Activated CD4-positive, alpha-beta memory T cell treated with anti-CD3 and anti-CD28 coated beads for 36 hours (primary cell): ENCODE measurements around the gene PTPRT. TPM values are rescaled to one million over a fixed set of nuclear protein-coding genes. Genes with fewer than 3 reads are reported as not detected.

ENCODE experiments used
- CTCF ChIA-PET: fragments of 350-600 bp; sonication (Branson Sonifier 250); formaldehyde crosslinking; loops from one replicate; lab custom pipeline; 2021; ENCODE audit warnings: antibody characterized with exemption, inconsistent platforms; lab: Charles Lee
- POLR2A ChIA-PET: fragments of 350-600 bp; sonication (Branson Sonifier 250); formaldehyde crosslinking; loops from one replicate; lab custom pipeline; 2021; ENCODE audit warnings: antibody characterized with exemption; lab: Charles Lee
- DNase-seq: peaks from one replicate; pipeline ENCODE4 v3.0.0-alpha.2; 2020
- H3K27ac Mint-ChIP-seq: one replicate; pipeline ENCODE4 v1.8.0; 2021; ENCODE audit warnings: mixed read lengths
- H3K27me3 Mint-ChIP-seq: one replicate; pipeline ENCODE4 v1.8.0; 2021; ENCODE audit warnings: mixed read lengths
- H3K36me3 Mint-ChIP-seq: one replicate; pipeline ENCODE4 v1.8.0; 2021; ENCODE audit warnings: mixed read lengths
- H3K4me1 Mint-ChIP-seq: one replicate; pipeline ENCODE4 v1.8.0; 2021; ENCODE audit warnings: low read depth, mixed read lengths
- H3K4me3 Mint-ChIP-seq: one replicate; pipeline ENCODE4 v1.8.0; 2021; ENCODE audit warnings: mild to moderate bottlenecking, mixed read lengths
- H3K9me3 Mint-ChIP-seq: one replicate; pipeline ENCODE4 v1.8.0; 2021; ENCODE audit warnings: mixed read lengths
- intact Hi-C: fragments of 100-400 bp; cut with micrococcal nuclease; formaldehyde crosslinking; loops from one replicate; pipeline ENCODE4 v1.15.1; 2023
- total RNA-seq, 2 experiments: library from RNA; stranded (reverse); gene quantifications; one replicate each; pipeline ENCODE4 v1.2.3, GENCODE V29; 2021

The PTPRT gene
- total RNA-seq, 2 experiments from 2014 or later: not detected

DNA sequence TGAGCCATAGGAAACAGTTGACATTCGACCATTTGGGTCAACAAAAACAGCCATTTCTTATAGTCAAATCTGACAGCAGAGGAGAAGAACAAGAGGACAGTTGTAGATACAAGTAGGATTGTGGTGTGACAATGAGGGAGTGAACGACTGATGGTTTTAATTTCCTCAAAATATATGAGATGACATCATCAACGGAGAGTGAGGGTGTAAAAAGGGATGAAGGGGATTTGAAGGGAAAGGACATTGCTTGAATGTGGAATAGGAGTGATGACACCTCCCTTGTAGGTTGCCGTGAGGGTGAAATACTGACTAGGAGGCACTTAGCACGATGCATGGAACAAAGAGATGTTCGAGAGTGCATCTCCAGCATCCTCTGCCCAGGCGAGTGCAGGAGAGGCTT, 1071.7 kb downstream of the PTPRT start:
- Mint-ChIP-seq H3K36me3 (no peaks in the 10 kb centered on the region), H3K27ac (no peak overlapping the region), H3K9me3 (no peaks in the 10 kb centered on the region), H3K27me3 (no peaks in the 10 kb centered on the region), H3K4me1 (no peaks in the 10 kb centered on the region), H3K4me3 (no peak overlapping the region)
- CTCF ChIA-PET: no interaction called here
- DNase-seq: no peak
- POLR2A ChIA-PET: no interaction called here
- intact Hi-C loops: no loop called here

- intact Hi-C loops: no loop called here
- H3K27me3 Mint-ChIP-seq: no peaks in the 10 kb centered on the region
- H3K27ac Mint-ChIP-seq: no peak overlapping the region
- no peaks in the 10 kb centered on the region for H3K4me1 Mint-ChIP-seq
- DNase-seq: no peak
- H3K36me3 Mint-ChIP-seq: no peaks in the 10 kb centered on the region
- no peaks in the 10 kb centered on the region for H3K9me3 Mint-ChIP-seq
- CTCF ChIA-PET: no interaction called here
- H3K4me3 Mint-ChIP-seq: no peak overlapping the region
- POLR2A ChIA-PET: no interaction called here
Measured at GRCh38 chr20:42113236-42113635, 1076.5 kb downstream of the PTPRT start.

DNA sequence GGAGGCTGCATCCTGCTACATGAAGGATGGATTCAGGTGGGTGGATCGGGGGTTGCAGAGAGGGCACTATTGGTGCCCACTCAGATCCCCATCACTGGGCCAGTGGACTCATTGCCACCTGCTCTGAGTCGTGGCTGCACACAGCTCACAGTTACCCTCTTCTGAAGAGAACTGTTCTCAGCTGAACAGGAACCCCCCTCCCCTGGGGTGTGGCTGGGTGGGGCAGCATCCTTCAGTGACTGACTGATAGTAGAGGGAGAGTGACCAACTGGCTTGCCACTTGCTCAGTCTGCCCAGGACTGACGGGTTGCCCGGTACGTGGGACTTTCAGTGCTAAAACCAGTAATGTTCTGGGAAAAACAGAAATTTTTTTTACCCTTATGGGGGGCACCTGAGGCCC, 1077.5 kb downstream of the PTPRT start:
- Mint-ChIP-seq H3K27me3 (no peaks in the 10 kb centered on the region), H3K9me3 (no peaks in the 10 kb centered on the region), H3K4me3 (no peak overlapping the region), H3K4me1 (no peaks in the 10 kb centered on the region), H3K36me3 (no peaks in the 10 kb centered on the region), H3K27ac (no peak overlapping the region)
- intact Hi-C loops: no loop called here
- ChIA-PET POLR2A (no interaction called here), CTCF (no interaction called here)
- no peak for DNase-seq

GRCh38 chr20:42111349-42111748, 1078.4 kb downstream of the PTPRT start:
- Mint-ChIP-seq H3K27me3 (no peaks in the 10 kb centered on the region), H3K4me1 (no peaks in the 10 kb centered on the region), H3K9me3 (peaks cover under 1% of the 10 kb centered on the region), H3K4me3 (no peak overlapping the region), H3K27ac (no peak overlapping the region), H3K36me3 (no peaks in the 10 kb centered on the region)
- ChIA-PET POLR2A (no interaction called here), CTCF (no interaction called here)
- intact Hi-C loops: no loop called here
- DNase-seq: no peak

- DNase-seq: no peak
- ChIA-PET POLR2A (no interaction called here), CTCF (no interaction called here)
- Mint-ChIP-seq H3K36me3 (no peaks in the 10 kb centered on the region), H3K27me3 (no peaks in the 10 kb centered on the region), H3K4me1 (no peaks in the 10 kb centered on the region), H3K4me3 (no peak overlapping the region), H3K9me3 (peaks cover 1% of the 10 kb centered on the region), H3K27ac (no peak overlapping the region)
- intact Hi-C loops: no loop called here
Measured at GRCh38 chr20:42110301-42110700, 1079.4 kb downstream of the PTPRT start.

DNA sequence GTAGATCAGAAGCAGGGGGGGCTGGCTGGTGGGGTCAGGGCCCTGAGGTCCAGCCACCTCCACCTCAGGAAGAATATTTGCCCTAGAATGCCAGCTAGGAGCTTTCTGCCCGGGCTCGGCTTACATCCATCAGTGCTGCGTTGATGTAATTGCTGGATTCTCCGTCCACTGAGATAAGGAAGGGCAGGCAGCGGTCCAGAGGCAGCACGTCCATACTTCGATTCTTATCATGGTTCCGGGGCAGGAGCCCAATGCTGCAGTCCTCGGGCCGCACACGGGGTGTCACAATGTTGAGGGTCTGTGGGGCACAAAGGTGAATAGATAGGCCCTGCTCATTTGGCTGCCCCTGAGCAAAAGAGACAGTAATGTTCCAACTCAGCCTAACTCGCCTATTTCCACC, 1087.7 kb downstream of the PTPRT start:
- H3K27ac Mint-ChIP-seq: no peak overlapping the region
- H3K36me3 Mint-ChIP-seq: no peaks in the 10 kb centered on the region
- POLR2A ChIA-PET: no interaction called here
- CTCF ChIA-PET: no interaction called here
- no peak overlapping the region for H3K4me3 Mint-ChIP-seq
- H3K27me3 Mint-ChIP-seq: no peaks in the 10 kb centered on the region
- H3K9me3 Mint-ChIP-seq: peaks cover 7% of the 10 kb centered on the region
- intact Hi-C loops: no loop called here
- DNase-seq: no peak
- H3K4me1 Mint-ChIP-seq: no peaks in the 10 kb centered on the region

DNA sequence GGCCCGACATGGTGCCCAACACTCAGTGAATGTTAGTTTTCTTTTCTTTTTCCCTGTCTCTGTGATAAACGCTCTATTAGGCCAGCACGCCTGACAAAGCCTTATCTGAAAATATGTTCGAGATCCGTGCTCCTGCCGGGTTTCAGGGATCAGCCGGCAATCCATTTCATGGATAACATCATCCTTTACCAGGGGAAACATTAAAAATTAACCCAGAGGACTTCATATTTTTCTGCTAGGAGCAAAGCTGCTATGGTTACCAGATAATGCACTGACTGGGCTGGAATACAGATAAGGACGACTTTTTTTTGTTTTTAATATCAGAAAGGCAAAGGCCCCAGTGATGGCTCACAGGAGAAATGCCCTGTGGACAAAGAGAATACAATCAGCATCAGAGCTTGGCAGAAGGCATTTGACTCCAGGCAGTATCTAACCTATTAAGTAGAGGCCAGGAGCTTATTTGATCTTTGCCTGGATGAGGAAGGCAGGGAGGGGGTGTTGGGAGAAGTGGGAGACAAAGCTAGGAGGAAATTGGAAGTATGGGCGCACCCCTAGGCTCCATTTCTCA, 1089.5 kb downstream of the PTPRT start:
- Mint-ChIP-seq H3K9me3 (peaks cover 5% of the 10 kb centered on the region), H3K4me3 (no peak overlapping the region), H3K27me3 (no peaks in the 10 kb centered on the region), H3K36me3 (no peaks in the 10 kb centered on the region), H3K27ac (no peak overlapping the region), H3K4me1 (no peaks in the 10 kb centered on the region)
- POLR2A ChIA-PET: no interaction called here
- intact Hi-C loops: no loop called here
- CTCF ChIA-PET: no interaction called here
- no peak for DNase-seq

- H3K27ac Mint-ChIP-seq: no peak overlapping the region
- CTCF ChIA-PET: interaction anchor here (0.6 kb wide), 1 partner anchor 361 kb away, joined by 3 read pairs; no protein-coding TSS in a partner anchor
- no peaks in the 10 kb centered on the region for H3K36me3 Mint-ChIP-seq
- H3K4me1 Mint-ChIP-seq: no peaks in the 10 kb centered on the region
- POLR2A ChIA-PET: no interaction called here
- no peaks in the 10 kb centered on the region for H3K27me3 Mint-ChIP-seq
- peaks cover 5% of the 10 kb centered on the region for H3K9me3 Mint-ChIP-seq
- H3K4me3 Mint-ChIP-seq: no peak overlapping the region
- no peak for DNase-seq
- intact Hi-C loops: no loop called here
Measured at GRCh38 chr20:42099101-42099500, 1090.6 kb downstream of the PTPRT start.

- H3K9me3 Mint-ChIP-seq: peaks cover 5% of the 10 kb centered on the region
- H3K27me3 Mint-ChIP-seq: no peaks in the 10 kb centered on the region
- no peak for DNase-seq
- no peaks in the 10 kb centered on the region for H3K4me1 Mint-ChIP-seq
- intact Hi-C loops: no loop called here
- POLR2A ChIA-PET: no interaction called here
- H3K4me3 Mint-ChIP-seq: no peak overlapping the region
- CTCF ChIA-PET: interaction anchor here (0.6 kb wide), 1 partner anchor 360 kb away, joined by 3 read pairs; no protein-coding TSS in a partner anchor
- no peaks in the 10 kb centered on the region for H3K36me3 Mint-ChIP-seq
- H3K27ac Mint-ChIP-seq: no peak overlapping the region
Measured at GRCh38 chr20:42098418-42098817, 1091.3 kb downstream of the PTPRT start.

DNA sequence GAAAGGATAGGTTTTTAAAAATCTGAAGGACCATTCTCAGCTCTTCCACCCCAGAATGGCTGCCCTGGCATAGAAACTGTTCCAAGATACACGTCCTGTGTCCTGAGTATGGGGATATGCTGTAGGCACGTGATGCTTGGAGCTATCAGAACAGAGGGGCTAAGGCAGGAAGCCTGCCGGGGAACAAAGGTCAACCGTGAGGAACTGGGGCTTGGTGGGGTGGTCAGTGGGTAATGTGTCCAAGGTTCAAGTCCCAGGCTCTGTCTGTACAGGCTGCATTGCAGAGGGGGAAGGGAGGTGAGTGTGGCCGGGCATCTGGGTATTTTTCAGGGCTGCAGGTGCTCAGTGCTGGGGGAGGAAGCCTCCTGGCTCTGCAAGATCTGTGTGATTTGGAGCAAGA, 1092.0 kb downstream of the PTPRT start:
- intact Hi-C loops: no loop called here
- DNase-seq: no peak
- Mint-ChIP-seq H3K27ac (no peak overlapping the region), H3K27me3 (no peaks in the 10 kb centered on the region), H3K4me3 (no peak overlapping the region), H3K36me3 (no peaks in the 10 kb centered on the region), H3K4me1 (no peaks in the 10 kb centered on the region), H3K9me3 (peaks cover 2% of the 10 kb centered on the region)
- POLR2A ChIA-PET: no interaction called here
- CTCF ChIA-PET: no interaction called here

- H3K27ac Mint-ChIP-seq: no peak overlapping the region
- no peak overlapping the region for H3K4me3 Mint-ChIP-seq
- ChIA-PET CTCF (no interaction called here), POLR2A (no interaction called here)
- no peaks in the 10 kb centered on the region for H3K36me3 Mint-ChIP-seq
- intact Hi-C loops: no loop called here
- H3K9me3 Mint-ChIP-seq: peaks cover 2% of the 10 kb centered on the region
- no peaks in the 10 kb centered on the region for H3K4me1 Mint-ChIP-seq
- no peaks in the 10 kb centered on the region for H3K27me3 Mint-ChIP-seq
- DNase-seq: no peak
Measured at GRCh38 chr20:42095221-42095620, 1094.5 kb downstream of the PTPRT start.

DNA sequence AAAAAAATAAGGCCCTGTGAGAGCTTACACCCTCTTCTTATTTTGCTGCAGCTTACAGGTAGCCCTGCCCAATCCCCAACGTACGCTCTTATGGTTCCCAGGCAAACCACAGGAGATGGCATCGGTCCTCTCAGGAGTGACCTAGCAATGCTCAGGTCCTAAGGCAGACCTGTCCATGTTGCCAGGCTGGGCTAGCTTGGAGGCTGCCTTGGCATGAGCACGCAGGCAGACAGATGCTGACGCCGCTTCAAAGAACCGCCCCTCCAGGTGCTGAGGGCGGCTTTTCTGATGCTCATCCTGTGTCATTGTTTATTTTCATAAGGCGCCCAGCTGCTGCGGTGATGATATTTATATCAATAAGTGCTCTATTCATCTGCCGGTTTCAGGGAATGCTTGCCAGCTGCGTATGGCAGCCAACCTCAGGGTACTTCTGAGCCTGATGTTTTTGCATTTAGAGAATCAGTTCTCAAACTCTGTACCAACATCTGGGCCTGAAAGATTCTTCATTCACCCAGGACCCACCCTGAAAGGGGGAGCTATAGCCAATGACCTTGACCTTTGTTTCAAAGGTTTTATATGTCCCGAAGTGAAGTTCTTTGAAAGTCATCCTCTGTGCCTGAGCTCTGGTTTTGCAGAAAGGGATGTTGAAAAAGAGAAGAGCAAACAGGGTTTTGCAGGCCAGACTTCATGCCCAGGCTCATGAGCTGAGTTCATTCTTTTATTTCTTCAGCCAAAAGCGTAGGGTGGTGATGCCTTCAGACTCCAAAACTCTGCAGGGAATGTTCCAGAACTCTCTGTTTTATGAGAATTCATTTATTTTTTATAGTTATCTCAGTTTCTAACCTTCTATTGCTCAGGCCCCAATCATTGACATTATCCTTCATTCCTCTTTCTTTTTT, 1095.9 kb downstream of the PTPRT start:
- H3K9me3 Mint-ChIP-seq: peaks cover 2% of the 10 kb centered on the region
- ChIA-PET POLR2A (no interaction called here), CTCF (no interaction called here)
- H3K4me3 Mint-ChIP-seq: no peak overlapping the region
- H3K27ac Mint-ChIP-seq: no peak overlapping the region
- H3K27me3 Mint-ChIP-seq: no peaks in the 10 kb centered on the region
- no peaks in the 10 kb centered on the region for H3K4me1 Mint-ChIP-seq
- intact Hi-C loops: no loop called here
- DNase-seq: no peak
- H3K36me3 Mint-ChIP-seq: no peaks in the 10 kb centered on the region

- H3K4me1 Mint-ChIP-seq: no peaks in the 10 kb centered on the region
- no peaks in the 10 kb centered on the region for H3K27me3 Mint-ChIP-seq
- CTCF ChIA-PET: no interaction called here
- H3K9me3 Mint-ChIP-seq: peaks cover 2% of the 10 kb centered on the region
- H3K4me3 Mint-ChIP-seq: no peak overlapping the region
- no peak overlapping the region for H3K27ac Mint-ChIP-seq
- H3K36me3 Mint-ChIP-seq: no peaks in the 10 kb centered on the region
- DNase-seq: no peak
- intact Hi-C loops: no loop called here
- POLR2A ChIA-PET: no interaction called here
Measured at GRCh38 chr20:42093041-42093440, 1096.7 kb downstream of the PTPRT start.
